GM11168 (cell line): ENCODE measurements around the gene ADGRL3.

Experiments used
- in situ Hi-C: fragments of 300-500 bp; cut with MboI; formaldehyde crosslinking; loops from one replicate; pipeline ENCODE4 v1.12.0; 2022; ENCODE audit warnings: low sequenced_read_pairs; ENCODE audit not compliant: unreplicated experiment

ADGRL3 gene

DNA sequence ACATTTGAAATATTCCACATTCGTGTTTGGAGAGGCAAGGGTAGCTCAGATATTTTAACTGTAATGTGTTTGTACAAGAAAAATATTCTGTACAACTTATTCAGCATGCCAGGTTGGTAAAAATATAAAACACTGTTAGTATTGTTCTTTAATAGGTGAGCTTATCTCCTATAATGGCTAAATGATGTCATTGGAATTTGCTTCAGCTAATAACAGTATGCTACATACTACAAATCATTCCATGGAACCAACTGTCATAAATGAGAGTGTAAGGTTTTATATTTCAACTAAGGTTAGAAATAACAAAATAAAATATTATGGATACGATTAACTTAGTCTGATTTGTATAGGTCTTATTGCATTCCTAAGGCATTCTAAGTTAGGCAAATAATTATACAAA is 206.6 kb downstream of the ADGRL3 start:
- in situ Hi-C loops = no loop called here

DNA sequence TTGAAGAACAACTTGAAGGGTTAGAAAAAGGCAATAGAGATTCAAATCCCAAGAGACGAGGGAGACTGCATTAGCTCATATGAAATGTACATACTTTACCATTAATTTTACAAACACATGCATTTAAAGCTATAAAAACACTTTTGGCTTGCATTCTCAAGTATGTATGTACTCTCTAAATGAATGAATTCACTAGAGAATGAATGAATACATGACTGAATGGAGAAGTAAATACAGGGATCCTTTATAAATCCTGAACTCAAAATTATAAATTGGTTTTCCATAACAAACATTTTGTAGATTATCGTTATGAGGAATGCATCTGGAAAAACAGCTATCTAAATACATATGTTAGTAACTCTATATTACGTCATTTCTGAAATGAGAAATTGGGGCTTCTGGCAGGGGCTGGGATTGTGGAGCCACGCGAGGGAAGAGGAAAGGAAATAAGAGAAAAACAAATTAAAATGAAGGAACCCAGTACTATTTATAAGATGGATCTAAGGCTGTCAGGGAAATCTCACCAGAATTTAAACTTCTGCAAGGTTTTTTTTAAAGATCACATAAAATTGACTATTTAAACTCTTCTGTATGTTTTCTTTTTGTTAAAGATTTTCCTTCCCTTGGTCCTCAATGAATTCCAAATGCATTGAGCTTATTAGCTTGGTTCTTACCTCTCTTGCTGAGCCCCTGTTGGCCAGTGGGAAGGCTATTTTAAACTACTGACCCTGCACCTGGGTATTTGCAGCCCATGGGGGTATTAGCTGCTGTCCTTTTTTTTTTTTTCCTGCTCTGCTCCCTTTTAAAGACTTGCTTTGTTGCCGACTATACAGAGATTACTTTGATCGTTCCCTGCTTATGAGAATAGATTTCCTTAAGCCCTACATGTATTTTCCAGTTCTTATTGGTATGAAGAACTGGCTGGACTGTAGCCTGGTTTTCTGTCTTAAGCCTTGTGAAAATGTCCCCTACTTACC is 207.8 kb downstream of the ADGRL3 start:
- in situ Hi-C loops = no loop called here

DNA sequence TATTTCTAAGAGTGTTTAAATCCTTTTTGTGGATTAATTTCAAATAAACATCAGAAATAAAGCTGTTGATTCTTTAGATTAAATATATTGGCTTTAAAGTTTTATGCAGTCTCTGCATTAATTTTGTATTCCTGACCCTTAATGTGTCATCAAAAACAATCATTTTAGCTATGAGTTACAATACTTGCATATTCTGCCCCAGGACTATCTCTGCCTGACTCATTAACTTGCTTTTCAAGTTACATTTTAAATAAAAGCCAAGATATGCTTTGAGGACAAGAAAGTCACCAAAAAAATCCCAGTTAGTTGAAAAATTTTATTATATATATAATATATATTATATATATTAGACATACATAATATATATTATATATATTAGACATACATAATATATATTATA is 208.7 kb downstream of the ADGRL3 start:
- in situ Hi-C loops = no loop called here

DNA sequence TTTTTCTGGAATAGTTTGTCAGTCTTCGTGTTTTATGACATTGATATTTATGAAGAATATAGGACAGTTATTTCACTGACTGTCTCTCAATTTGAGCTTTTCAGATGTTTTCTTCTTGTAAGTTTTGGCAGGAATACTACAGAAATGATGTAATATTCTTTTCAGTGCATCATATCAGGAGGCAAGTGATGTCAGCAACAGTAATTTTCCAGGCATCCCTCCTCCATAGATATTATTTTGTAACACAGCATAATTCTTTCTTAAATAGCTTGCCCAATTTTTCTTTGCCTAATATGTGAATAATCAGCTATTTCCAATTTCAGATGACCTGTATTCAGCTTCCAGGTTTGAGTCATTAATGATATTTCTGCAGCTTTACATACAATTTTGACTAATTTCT is 211.1 kb downstream of the ADGRL3 start:
- in situ Hi-C loops = no loop called here

DNA sequence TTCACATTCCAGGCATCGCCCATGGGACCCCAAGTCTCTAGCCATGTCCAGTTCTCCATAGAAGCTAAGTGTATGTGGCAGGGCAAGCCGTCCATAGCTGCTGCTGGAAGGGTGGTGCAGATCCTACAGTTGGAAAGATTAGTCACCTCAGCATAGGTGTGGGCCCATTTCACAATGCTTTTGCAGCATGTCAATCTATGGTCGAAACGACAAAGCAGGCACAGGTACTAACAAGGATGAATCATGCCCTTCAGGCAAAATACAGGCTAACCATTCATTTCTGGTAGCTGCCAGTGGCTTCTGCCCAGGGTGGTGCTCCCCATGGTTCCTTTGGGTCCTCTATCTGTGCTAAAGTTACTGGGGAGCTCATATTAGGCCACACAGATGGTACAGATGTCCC is 225.2 kb downstream of the ADGRL3 start:
- in situ Hi-C loops = no loop called here

DNA sequence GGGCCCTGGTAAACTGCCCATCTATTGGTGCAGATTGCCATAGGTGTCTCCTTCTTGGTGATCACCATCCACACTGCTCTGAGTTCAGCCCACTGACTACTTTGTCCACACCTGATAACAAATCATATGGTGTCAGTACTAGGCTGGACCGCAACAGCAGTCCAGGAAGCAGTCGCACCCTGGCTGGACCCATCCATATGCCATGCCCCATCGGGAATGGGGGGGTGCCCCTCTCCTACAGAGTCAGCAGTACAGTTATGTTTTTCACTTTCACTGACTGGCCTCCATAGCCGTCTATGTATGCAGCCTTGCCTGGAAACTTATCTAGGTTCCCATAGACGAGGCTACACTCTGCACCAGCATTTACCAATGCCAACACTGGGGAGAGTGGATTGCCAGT is 226.1 kb downstream of the ADGRL3 start:
- in situ Hi-C loops = no loop called here

DNA sequence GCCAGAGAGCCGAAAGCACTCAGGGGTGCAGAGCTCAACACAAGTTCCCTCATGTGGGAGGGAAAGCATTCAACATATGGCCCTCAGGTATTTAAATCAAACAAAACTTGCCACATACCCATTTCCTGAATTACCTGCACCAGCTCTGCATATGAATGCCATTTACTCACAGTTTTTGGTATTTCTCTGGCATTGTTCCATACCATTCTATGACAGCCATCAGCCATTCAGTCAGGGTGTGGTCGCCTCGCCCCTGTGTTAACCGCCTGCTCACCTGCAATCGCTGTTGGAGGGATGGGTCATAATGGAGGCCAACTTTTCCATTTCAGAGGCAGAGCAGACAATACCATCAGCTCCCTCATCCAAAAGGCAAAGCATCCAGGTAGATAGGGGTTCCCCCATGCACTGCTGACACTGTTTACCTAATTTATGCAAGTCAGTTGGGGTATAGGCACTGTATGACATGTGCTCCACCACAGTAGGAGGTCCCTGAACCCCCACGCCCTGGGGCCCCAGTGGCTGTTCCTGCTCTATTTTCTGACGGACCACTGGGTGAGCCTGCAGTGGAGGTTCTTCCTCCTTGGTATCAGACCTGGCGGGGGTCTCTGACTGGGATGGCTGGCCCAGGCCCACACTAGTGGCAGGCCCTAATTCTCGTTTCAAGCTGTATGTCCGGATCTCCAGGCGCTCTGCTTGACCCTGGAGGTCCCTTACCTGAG is 227.1 kb downstream of the ADGRL3 start:
- in situ Hi-C loops = no loop called here

DNA sequence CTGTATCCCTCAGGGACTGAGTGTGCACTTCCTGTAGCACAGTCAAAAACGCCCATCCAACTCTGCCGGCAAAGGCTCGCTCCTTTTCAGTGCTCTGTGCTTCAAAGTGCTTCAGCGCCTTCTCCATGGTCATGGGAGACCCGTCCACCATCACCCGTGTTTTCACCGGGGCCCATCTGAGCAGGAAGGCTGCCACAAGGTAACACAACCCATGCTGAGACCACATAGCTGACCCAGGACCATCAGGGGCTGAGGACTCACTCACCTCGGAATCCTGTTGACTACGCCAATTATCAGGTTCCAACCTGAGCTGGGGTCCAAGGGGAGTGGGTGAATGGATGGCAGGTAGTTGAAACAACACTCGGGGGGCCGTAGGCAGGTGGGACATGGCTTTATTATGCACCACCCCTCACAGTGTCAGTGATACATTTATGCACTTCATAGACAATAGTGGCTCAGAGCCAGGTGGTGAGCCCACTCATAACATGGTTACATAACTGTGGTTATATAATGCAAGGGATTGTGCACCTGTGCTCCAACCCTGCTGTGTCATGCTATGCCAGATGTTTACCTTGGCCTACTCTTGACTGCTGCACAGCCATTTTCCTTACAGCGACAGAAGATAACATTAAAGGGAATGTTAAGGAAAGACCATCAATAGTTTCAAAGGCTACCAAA is 227.8 kb downstream of the ADGRL3 start:
- in situ Hi-C loops = no loop called here

DNA sequence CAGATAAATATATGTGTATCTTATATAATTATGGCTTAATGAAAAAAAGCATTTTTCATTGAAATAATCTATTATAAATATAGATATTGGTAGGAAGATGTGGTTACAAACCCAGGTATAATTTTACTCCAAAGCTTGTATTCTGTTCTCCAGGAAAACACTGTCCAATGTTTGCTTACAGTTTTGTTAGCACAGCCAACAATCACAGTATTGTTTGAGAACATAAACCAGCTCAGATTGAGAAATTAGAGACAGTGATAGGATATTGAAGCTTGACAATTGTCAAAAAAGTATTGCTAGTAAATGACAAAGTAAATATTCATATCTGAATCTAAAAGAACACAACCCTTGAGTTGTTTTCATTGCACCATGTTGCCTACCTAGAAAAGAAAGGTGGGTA is 228.8 kb downstream of the ADGRL3 start:
- in situ Hi-C loops = no loop called here

DNA sequence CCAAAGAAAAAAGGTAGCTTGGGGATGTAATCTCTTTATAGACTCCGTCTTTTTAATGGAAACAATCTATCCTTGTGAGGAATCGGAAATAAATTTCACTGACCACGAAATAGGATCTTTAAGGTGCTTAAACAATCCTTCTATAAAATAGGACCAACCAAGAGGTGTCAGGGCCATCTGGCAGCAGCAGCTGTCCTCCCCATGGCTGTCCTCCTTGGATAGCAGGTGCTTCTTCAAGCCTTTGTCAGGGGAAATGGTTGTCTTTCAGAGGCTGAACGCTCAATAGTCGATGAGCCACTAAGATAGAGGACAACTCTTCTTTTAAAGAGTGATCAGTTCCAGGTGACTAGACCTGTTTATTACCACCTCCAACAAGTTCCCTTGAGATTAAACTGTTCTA is 231.0 kb downstream of the ADGRL3 start:
- in situ Hi-C loops = no loop called here

DNA sequence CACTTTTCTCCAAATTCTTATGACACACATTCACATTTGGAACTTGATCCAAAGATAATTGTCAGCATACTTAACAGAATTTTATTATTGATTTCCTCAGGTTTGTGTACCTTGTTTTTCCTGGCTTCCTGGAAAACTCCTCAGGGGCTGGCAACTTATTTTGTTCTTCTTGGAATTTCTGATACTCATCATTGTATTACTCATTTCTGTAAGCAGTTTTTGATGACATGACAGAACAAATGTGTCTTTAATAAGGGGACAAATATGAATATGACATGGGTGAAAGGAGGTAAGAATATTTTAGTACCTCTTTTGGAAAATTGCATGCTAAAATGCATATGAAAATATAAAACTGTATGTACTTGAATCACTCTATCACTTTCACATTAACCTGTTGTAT is 237.8 kb downstream of the ADGRL3 start:
- in situ Hi-C loops = no loop called here

DNA sequence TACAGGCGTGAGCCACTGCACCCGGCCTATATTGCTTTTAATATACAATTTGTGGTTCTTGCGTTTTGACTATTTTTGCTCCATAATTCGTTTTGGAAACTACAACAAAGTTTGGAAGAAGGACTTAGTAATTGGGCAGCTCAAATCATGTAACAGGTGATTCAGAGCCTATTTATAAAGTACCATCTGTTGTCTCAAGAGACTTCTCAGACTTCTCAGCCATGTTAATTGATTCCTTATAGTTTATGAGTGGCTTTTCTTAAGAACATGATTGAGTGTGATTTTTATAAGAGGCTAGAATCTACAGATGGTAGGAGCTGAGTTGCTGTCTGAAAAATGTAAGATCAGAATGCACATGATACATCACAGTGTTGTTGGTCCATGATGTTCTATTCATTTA is 240.2 kb downstream of the ADGRL3 start:
- in situ Hi-C loops = no loop called here

DNA sequence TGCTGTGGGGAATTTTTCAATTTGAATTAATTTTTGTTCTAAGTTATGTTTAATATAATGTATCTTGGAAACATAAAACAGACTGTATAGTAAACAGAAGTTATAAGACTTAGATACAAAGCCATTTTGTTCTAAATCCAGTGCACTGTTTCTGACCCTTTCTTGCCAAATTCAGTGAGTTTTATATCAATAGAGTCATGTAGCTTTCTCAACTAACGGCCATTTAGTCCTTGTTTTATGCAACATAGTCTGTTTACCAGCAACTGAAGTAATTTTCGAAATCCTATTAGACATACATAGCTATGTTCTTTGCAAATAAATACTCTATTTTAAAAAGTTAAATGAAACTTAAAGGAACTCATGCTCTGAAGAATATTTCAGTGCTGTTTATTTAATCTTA is 242.8 kb downstream of the ADGRL3 start:
- in situ Hi-C loops = no loop called here

DNA sequence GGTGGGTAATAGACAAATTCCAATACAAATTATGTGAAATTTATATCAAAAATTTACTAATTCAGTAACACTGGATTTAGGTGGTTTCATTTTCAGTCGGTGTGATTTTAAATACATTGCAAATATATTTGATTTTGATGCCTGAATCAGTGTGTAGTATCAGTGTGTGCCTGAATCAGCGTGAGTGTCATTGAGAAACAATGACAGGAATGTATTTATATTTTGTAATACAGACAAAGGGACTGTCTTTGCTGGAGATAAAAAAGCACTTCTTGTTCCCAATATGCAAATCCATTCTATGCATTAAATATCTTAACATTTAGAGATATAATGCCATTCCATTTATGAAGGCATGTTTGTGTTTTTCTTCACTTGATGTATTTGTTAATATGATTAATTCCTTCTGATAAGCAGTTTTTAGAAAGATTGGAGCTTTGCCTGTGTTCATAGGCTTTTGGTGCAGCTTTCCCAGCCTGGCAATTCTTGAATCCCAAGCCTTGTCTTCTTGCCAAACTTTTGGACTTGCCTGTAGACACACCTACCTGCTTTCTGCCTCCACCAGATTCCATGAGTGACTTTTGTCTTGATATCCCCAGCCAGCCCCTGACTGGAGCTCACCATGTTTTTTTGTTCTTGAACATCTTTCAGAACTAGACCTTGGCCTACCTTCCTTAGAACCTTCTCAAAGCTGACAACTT is 243.8 kb downstream of the ADGRL3 start:
- in situ Hi-C loops = no loop called here

DNA sequence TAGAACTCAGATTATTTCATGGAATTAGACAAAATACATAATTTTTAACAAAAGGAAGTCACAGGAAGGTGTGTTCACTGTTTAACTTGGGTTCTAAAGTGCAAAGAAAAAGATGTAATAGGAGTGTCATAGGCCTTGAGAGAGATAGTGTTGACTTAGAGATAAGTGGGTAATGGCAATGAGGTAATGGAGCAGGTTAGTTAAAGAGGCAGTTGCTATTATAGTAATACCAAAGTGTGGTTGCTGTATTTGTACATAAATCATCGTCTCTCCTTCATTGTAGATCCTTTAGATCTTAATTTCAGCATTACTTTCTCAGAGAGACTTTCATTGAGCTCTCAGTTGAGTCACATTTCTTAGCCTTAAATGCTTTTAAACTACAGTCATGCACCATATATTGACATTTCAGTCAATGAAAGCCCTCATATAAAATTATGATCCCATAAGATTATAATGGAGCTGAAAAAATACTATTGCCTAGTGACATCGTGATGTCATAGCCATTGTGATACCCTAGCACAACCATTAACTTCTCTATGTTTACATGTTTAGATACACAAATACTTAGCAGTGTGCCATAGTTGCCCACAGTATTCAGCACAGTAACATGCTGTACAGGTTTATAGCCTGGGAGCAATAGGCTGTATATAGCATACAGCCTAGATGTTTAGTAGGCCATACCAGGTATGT is 245.4 kb downstream of the ADGRL3 start:
- in situ Hi-C loops = no loop called here

DNA sequence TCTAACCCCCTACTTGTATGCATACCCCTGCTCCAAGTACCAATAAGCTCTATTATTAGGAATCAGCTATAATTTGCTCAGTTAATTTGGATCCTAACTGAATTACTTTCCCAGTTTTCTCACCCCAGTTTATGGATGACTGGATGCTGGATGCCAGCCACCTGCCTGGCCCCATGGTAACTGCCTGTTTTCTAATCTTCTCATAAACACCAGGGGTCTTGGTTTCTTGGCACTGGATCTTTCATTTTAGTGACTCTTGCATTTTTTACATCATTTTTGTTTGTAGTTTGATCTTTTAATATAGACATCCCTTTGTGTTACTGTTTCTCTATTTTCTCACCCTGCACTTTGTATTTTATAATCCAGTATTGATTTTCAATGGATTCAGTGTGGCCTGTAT is 246.8 kb downstream of the ADGRL3 start:
- in situ Hi-C loops = no loop called here

DNA sequence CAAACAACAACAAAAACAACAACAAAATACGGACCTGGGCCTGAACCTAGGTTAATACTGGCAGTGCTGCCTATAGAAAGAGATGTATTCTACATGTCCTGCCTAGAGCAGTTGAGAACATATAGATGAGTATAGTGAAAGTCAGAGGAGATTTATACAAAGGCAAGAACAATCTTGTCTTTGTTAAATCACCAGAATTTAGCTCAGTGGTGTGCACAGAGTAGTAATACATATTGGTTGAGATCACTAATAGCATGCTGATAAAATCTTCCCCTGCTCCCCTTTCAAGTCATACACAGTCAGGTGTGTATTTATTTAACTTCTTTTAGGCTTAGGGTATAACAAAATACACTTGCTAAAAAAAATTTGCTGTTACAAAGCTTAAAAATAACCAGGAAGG is 247.8 kb downstream of the ADGRL3 start:
- in situ Hi-C loops = no loop called here

DNA sequence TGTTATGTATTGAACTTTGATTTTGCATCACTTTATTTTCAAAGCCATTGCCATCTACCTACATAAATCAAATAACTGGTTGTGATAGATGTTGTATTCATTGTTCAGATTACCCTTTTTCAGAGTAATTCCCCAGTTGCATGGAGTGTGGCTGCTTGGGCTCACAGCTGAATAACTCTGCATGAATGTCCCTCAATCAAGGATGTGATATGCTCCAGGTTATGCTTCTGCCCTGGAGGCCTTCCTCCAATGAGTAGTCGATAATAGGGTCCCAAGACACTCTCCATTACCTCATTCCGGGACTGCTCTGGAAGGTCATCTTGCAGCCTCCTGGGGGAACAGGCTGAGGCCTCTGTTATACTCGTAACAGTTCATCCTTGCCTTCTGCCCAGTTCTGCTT is 251.8 kb downstream of the ADGRL3 start:
- in situ Hi-C loops = no loop called here

DNA sequence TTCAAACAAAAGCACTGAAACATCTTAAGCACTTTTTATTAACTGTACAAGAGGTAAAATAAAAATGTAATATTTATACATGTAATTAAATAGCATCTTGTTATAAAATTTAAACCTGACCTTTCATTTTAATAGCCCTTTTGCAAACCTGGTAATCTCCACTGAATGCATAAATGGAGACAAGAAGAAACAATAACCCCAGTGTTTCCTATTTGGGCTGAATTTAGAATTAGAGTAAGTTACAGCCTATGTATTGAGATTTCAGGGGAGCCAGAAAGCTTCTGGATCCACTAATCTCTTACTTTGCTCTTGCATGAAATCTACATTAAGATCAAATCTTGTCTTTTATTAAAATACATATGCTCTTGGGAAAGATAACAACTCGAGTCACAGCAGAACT is 261.8 kb downstream of the ADGRL3 start:
- in situ Hi-C loops = no loop called here
